Transverse colon (tissue), 4 donors: ENCODE results near the gene MICB.

Experiments
- CTCF ChIP-seq, 5 experiments: fragments of 200-600 bp in 3 of 5; fragments of 450-650 bp in 2 of 5; sonication (generic) in 3 of 5; IDR thresholded peaks; 1 replicate in 2 of 5; 2 replicates in 3 of 5; pipeline ENCODE4 v1.5.1; 2016 to 2017; ENCODE audit warnings: antibody characterized with exemption in 5 of 5, inconsistent platforms in 3 of 5, mild to moderate bottlenecking in 2 of 5, moderate library complexity in 1 of 5
- POLR2A ChIP-seq: fragments of 450-650 bp; IDR thresholded peaks from one replicate; pipeline ENCODE4 v1.6.1; 2016; ENCODE audit warnings: antibody characterized with exemption, mild to moderate bottlenecking, moderate library complexity
- POLR2AphosphoS5 ChIP-seq, 3 donors: sonication (generic); formaldehyde crosslinking; IDR thresholded peaks; one replicate each; pipeline ENCODE4 v1.6.1; 2016; ENCODE audit warnings: antibody characterized with exemption in 3 of 3

- TF ChIP-seq CTCF (IDR thresholded peaks at IDR 0.05) (no peak), POLR2AphosphoS5 (IDR thresholded peaks at IDR 0.05) (no peak), POLR2A (no peak)
Observed at GRCh38 chr6:31468311-31468710, 29.6 kb upstream of the MICB start.
